ENCODE measurements around the gene FERMT2.
A peak's percentile ranks its signal among the peaks of the same experiment; 100 is the strongest.

The FERMT2 gene, protein sequence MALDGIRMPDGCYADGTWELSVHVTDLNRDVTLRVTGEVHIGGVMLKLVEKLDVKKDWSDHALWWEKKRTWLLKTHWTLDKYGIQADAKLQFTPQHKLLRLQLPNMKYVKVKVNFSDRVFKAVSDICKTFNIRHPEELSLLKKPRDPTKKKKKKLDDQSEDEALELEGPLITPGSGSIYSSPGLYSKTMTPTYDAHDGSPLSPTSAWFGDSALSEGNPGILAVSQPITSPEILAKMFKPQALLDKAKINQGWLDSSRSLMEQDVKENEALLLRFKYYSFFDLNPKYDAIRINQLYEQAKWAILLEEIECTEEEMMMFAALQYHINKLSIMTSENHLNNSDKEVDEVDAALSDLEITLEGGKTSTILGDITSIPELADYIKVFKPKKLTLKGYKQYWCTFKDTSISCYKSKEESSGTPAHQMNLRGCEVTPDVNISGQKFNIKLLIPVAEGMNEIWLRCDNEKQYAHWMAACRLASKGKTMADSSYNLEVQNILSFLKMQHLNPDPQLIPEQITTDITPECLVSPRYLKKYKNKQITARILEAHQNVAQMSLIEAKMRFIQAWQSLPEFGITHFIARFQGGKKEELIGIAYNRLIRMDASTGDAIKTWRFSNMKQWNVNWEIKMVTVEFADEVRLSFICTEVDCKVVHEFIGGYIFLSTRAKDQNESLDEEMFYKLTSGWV

DNA sequence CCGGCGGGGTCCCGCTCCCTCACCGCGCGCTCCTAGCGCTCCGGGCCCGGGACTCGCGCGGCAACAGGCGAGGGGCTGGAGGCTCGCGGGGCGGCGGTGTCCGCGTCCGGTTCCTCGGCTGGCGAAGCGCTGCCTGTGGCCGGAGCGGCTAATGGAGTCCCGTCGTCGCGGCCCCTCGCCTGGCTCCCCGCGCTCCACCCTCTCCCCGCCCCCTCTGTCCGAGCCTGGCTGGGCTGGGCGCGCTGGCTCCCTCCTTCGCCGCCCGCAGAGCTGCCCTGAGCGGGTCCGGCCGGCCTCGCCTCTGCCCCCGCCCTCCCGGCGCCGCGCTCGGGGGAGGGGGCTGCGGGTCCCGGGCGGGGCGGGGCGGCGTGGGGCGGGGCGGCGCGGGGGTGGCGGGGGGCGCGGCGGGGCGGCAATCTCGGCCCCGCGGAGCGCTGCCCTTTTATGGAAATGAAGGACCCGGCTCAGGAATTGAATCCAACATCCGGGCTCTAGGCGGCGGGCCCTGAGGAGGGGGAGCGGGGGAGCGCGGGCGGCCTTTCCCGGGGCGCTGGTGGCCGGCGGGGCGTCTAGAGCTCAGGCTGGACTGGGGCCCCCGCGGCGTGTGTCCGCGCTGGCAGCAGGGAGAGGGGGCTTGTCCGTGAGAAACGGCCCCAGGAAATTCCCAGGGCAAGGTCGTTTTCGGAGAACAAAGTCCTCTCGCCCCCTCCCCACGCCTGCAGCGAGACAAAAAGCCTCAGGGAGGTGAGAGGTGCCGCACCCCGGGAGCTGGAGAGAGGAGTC is at the start of gene FERMT2:
TSS of gene FERMT2 (minus strand) at position 153 of the 783 bp plus-strand sequence. CDS start 482 bp downstream, outside the sequence.
- DNase-seq: peak; percentile 20

DNA sequence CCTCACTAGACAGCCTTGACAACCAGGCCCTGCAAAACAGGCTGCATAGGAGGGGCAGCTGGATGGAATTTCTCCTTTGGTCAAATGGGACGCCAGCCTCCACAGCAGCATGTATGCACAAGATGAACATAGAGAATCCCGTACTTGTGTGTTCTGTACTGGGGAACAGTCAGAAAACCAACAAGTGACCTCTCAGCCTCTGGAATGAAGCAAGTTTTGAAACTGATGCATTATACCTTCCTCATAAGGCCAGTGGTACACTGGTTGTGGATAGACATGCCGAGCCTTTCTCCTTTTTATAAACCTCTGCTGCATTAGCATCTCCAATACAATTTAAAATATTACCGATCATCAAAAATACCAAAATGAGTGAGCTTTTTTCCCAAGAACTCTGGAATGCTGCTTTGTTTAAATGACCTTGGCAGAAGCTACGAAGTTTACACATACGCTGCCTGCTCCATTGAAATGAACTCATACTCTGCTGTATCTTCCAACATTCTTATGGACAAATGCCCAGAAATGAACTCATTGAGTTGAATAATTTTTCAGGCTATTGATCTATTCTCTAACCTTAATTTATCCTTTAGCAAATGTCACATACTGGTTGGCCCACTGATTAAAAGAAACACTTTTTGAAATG is 47.6 kb upstream of the FERMT2 start:
- no peak for DNase-seq

DNA sequence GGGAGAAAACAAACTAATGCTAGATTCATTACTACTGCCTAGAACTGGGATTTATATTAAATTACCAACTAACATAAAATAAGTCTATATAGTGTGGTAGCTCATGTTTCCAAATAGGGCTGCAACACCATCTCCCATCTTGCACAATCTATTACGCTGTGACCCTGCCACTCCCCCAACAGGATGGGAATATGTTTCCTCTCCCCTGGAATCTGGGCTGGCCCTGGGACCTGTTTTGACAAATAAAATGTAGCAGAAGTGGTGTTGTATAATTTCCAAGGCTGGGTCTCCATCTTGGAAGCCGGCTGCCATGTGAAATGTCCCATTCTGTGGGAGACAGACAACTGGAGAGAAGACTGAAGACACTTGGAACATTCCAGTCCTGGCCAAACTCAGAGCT is 45.6 kb upstream of the FERMT2 start:
- DNase-seq: no peak

DNA sequence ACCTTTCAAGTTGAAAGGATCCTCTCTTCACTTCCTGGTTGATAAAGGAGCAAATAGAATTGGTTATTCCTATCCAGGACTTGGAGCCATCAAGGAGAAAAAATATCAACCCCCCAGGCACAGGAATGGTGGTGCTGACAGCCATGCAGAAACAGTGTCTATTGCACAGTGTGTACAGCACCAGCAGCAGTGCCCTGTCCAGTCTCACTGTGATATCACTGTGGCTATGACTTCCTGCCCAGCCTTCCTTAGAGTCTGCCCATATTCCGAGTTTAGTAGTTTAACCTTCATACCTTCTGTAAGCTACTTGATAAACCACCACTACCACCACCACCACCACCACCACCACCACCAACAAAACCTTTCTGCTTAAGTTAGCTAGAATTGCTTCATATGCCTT is 45.1 kb upstream of the FERMT2 start:
- DNase-seq: no peak

DNA sequence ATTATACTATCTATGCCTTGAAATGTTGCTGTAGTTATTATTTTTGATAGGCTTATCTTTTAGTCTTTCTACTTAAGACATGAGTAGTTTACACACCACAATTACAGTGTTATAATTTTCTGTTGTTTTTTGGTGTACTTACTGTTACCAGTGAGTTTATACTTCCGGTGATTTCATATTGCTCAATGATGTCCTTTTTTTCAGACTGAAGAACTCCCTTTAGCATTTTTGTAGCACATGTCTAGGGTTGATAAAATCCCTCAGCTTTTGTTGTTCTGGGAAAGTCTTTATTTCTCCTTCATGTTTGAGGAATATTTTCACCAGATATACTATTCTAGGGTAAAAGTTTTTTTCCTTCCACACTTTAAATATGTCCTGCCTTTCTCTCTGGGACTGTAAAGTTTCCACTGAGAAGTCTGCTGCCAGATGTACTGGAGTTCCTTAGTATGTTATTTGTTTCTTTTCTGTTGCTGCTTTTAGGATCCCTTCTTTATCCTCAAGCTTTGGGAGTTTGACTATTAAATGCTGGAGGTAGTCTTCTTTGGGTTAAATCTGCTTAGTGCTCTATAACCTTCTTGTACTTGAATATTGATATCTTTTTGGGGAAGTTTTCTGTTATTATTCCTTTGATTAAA is 41.5 kb upstream of the FERMT2 start:
- DNase-seq: no peak

DNA sequence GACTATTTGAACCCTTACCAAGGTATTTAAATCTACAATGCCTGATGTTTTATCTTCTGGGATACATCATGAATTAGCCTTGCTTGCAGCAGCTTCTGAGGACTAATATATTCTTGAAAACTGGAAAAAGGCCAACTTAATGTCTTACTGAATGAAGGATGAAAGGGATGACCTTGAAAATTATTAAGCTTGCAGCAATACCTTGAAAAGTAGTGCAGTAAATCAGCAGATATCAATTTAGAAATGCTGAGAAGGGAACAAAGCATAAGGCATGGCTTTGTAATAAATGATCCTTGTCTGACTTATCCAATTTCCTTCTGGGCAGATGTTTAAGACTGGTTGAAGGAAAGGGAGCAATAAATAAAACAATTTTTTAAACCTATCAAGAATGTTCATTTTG is 37.3 kb upstream of the FERMT2 start:
- no peak for DNase-seq

DNA sequence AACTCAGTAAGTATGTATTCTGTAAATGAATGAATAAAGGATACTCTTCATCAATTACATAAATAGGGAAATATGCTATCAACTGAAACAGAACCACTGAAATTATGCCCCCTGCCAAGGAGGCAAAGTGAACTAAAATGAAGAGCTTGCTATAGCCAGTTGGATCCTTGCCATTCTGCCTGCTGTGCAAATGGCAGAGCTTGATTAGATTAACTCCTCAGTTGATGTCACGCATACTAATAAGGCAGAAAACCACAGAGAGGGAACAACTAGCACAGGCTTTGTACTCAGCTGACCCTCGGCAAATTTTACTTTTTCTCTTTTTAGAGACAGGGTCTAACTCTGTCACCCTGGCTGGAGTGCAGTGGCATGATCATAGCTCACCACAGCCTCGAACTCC is 36.7 kb upstream of the FERMT2 start:
- no peak for DNase-seq

DNA sequence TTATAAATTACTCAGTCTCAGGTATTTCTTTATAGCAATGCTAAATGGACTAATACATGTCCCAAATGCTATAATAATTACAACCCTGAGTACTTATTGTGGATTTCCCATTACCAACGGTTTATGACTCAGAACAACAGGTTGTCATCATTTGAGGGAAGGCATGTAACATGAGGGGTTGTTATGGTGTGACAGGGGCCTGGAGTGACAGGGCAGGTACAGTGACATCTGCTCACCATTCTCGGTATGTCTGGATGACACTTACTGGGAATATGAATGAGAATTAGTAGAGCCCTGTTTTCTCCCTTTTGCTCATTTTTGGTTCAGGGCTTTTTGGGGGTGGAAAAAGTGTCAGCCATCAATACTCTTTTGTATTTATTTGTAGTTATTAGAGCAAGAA is 36.2 kb upstream of the FERMT2 start:
- DNase-seq: no peak

DNA sequence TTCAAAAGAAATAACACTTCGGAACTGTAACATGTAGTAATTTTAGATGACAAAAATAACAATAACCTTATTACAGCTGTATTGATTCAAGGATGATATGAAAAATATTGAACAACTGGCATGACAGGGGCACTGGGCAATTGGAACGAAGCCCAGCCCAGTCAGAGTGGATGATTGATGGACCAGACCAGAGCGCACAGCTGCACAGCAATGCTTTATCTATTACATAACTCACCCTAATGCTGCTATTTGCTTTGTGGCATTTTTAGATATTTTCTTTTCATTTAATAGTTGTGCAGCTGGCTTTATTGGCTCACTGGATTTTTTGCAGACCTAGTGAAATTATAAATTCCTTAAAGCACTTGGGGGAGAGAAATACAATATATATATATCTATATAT is 26.9 kb upstream of the FERMT2 start:
- no peak for DNase-seq

DNA sequence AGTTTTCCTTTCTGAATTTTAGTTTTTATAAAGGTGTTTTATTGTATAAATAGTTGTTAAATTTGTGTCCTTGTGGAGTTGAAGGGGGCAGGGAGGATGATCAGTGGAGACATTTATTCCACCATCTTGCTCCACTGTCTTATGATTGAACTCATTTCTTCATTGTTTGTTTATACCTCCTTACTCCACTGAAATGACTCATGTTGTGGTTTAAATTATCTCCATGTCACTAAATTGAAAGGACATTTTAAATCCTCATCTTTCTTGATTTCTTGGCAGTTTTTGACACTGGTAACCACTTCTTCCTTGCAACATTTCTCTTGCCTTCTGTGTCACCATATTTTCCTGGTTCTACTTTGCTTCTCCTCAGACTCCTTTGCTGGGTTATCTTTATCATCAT is 23.6 kb upstream of the FERMT2 start:
- no peak for DNase-seq

DNA sequence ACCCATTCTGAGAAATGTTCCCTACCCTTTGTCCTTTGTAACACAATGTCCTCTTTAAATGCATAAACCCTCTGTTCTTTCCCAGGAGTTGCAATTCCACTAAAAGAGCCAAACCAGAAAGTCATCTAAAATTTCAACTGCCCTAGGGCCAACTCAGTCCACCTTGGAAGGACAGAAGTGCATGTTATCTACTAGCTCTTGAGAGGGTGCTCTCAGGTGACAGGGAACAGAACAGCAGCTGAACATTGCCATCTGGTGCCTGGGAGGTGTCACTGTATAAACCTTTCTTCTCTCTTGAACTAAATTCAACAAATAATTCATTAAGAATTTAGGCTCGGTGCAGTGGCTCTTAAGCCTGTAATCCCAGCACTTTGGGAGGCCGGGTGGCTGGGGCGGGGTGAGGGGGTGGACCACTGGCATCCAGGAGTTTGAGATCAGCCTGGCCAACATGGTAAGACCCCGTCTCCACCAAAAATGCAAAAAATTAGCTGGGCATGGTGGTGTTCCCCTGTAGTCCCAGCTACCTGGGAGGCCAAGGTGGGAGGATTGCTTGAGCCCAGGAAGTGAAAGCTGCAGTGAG is 10.3 kb upstream of the FERMT2 start:
- peak; percentile 70 for DNase-seq

DNA sequence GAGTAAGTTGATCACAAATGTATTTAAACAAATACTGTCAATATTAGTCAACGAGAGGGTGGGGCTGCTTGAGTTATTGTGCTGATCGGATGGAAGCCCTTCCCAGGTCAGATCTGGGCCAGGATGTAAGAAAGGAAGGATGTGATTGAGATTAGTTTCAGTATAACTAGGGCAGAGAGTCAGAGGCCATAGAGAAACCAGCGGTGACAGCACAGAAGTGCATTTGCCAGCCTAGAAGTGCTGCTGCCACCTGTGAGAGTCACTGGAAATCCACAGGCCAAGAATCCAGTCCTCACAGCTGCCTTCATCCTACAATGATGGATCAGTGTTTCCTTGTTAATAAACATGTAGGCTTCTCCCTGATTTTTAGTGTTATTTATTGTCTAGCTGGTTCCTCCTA is 9.8 kb upstream of the FERMT2 start:
- peak; percentile 26 for DNase-seq

DNA sequence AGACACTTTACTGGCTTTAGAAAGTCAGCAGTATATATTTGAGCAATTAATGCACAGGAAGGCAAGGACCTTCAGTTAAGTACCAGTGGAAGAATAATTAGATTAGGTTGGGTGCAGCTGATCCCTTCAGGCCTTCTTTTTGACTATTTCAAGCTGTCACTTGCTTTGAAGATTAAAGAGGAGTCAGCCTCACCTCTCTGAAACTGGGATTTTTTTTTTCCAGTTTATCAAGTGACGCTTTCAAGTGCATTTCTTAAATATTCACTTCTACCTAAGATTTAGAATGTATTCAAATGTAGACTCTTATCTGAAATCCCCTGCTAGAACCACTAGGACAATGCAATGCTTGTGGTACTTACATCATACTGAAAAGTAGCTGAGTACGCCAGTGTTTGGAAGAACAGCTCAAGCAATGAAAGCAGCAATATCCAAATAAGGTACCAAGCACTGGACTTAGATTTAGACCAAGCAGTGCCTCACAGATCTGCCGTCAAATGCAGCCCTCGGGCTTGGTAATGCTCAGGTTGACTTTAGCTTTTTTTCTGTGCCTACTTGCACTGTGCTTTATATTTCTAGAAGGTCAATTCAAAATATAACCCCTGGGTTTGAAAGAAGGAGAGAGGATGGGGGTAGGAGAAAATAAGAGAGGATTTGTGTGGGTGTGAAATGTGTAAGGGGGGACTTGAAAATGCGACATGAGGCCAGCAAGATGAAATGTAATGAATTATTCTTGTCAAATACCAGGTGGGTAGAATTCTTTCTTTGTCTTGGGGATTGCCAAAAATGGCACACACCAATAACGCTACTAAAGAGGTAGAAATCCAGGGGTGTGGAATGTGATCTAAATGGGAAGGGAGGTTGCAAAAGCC is 3.7 kb upstream of the FERMT2 start:
- no peak for DNase-seq

DNA sequence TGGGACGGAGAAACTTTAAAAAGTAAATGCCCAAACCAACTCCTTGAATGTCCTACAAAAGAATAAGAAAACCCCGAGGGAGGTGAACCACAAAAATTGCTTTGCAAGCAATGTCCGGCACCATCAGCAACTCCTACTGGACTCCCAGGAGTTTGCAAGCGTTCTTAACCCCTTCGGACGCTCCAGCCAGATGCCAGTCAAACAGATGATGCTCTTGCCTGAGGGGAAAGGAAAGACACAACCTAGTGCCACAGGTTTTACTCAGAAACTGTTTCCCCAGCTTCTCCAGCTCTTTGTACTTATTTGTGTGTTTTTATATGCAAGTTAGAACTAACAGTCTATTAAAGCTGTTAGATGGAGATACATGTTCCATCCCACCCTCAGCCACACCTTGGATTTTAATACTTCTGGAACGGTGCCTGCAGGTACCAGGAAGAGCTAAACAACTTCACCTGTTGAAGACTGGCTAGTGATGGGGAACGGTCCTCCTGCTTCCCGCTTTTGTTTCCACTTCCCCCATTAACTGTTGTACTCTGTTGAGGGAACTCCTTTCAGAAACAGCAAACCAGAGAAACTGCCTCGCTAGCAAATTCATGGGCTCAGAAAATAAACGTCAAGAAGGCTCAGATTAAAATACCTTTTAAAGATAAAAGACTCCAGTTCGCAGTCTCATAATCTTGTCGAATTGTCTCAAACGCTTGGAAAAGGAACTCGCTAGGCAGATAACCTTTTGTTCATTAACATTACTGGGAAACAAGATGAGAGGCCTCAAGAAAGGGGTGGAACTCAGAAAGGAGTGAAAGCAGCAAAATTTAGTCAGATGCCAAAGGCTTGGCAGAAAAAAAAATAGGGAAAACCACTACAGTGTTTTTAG is 1.1 kb upstream of the FERMT2 start:
- peak; percentile 2 for DNase-seq

DNA sequence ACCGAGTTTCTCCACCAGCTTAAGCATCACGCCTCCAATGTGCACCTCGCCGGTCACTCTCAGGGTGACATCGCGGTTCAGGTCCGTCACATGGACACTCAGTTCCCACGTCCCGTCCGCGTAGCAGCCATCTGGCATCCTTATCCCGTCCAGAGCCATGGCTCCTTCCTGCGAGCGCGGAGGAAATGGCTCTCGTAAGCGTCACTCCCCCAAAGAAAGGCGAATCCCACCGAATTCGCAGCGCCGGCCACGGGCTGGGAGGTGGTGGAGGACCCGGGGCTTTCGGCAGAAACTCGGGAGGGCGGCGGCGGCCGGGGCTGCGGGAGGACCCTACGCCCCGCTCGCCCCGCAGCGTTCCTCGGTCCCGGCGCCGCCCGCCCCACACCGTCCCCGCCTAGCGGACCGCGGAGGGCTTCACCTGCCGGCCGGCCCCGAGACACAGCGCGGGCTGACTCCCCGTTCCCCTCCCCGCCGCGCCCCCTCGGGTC is 396 bp downstream of the FERMT2 start:
- peak; percentile 7 for DNase-seq

DNA sequence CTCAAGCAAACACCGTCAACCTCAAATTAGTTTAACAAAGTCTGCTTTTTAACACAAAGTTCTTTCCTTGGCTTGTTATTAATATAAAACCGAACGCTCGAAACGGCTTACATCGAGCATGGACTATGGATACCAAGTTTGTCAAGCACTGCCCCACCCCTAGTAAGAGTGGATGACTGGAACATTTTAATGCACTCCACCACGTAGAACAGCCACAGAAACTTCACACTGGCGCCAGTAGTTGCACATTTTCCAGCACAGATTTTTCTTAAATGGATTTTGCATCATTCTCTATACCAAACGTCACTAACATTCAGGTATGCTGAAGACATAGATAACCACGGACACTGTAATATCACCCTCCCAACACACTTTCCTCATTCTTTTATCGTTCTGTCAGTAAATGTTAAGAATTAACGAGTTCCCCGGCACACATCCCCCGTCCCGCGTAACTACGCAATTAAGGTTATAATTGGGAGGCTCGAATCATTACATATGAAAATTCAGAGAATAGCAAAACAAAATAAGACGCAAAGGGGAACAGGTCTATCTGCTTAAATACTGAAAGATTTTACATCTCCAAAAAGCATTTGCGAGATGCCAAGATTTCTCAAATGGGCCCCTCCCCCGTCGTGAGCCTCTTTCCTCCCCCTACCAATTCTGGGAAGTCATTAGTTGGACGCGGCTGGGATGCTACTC is 990 bp downstream of the FERMT2 start:
- DNase-seq: peak; percentile 2

DNA sequence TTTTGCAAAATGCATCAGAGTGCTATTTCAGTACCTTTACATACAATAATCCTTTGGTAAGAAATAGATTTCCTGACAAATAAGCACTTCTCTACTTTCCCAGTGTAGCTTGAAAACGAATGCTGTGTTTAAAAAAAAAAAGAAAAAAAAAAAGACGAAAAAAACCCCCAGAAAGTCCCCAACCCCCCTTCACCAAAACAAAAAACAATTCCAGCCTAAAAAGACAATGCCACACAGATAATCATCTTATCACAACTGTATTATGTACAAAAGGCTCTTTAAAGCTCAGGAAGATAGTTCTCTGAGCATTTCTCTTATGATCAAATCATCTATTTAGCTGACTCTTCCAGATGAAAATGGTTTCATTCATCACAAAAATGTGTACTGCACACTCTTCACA is 1.6 kb downstream of the FERMT2 start:
- DNase-seq: no peak

DNA sequence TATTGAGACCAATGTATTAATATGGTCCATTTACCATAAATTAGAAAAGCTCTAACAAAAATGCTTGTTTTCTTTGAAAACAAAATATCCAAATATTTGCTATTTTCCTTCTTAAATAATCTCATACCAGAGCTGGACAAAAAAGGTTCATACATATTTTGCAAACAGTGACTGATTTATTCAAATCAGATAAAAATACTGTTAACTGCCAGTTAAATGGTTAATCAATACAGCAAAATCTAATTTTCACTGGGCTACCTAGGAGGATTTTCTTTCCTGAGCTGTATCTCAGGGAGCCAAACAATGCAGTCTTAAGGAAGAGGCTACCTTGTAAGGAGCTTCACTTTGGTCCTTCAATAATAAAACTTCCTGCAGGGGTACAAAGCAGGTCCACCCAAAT is 2.0 kb downstream of the FERMT2 start:
- no peak for DNase-seq

DNA sequence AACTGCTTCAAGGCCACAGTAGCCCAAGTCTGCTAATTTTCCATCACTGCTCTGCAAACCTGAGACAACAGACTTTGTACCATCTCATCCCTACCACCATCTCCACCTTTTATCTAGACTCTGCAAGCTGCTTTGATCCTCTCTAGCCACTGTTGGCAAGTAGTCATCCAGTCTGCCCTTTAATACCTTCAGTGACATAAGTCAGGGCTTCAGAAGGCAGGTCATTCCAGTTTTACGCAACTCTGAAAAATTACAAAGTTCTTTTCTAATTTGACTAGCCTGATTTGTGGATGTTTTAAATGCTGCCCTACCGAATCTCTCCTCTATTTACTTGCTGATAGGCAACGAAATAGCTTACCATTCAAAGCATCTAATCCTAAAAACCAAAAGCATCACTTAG is 2.8 kb downstream of the FERMT2 start:
- no peak for DNase-seq

All from CD4-positive, alpha-beta T cell treated with Interleukin-21 for 1 hour (primary cell).